Measurements from ENCODE around the gene VPS41. TPM values are rescaled to one million over a fixed set of nuclear protein-coding genes. Genes with fewer than 3 reads are reported as not detected.
A peak's percentile ranks its signal among the peaks of the same experiment; 100 is the strongest.

The VPS41 gene
- polyA plus RNA-seq, 3 donors, result 12.7 to 62.2 (median 56.7) TPM

DNA sequence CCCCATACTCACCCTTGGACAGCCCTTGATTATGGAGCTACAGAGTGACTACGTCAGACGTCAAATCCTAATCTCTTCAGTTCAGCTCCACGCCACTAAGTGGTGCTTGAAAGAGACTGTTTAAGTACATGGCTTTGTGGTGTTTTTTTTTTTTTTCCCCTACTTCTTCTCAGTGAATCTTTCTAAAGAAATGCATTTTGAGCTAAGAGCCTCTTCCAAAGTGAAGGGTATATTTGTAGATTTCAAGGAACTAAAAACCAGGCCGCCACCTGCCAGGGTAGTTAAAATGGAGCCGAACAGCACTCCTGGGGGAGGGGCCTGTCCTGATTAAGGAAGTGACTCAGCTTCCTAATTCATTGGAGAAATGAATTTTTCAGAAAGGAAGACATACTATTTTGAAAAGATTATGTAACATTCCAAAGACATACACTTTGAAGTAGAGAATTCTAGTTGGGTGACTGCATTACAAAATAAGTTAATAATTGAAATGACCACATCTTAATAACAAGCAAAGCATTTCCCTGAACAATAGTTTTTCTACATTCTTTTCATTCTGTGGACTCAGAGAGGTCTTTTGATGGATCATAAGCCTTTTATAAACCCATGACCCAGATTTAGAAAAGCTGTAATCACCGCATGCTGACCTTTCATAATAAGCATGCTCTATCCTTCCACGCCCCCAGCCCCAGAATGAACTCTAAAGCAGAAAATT, 20.6 kb upstream of the VPS41 start:
- Histone ChIP-seq H3K9me3 (replicated peaks in 1 of 2; ENCODE audit: control insufficient read depth in 1 of 2, insufficient read depth in 1 of 2, low read length in 2 of 2) (no peaks in the 10 kb centered on the region), H3K4me3 (replicated peaks in 1 of 3; ENCODE audit: low read depth in 2 of 3, low read length in 3 of 3) (peak overlapping the region in 1 of 3 experiments; percentile 4), H3K4me2 (replicated peaks; ENCODE audit: extremely low read depth, low read length, poor library complexity, severe bottlenecking) (no peak overlapping the region), H3K9ac (ENCODE audit: insufficient read depth, low read length, poor library complexity, severe bottlenecking) (no peak overlapping the region), H3K27me3 (ENCODE audit: control insufficient read depth in 2 of 2, insufficient read depth in 2 of 2, low read length in 2 of 2) (no peaks in the 10 kb centered on the region), H4K20me1 (ENCODE audit: insufficient read depth, low read length) (no peaks in the 10 kb centered on the region), H3K4me1 (ENCODE audit: control insufficient read depth in 1 of 2, insufficient read depth in 2 of 2, low read length in 2 of 2) (peaks cover 28 to 33% of the 10 kb centered on the region in 2 donors), H2AFZ (ENCODE audit: insufficient read depth, low read depth, low read length, poor library complexity, severe bottlenecking) (peak overlapping the region; percentile 47), H3K79me2 (ENCODE audit: insufficient read depth, low read length) (no peaks in the 10 kb centered on the region), H3K27ac (ENCODE audit: low read depth in 1 of 2, low read length in 2 of 2) (peak overlapping the region; percentile 10 to 22), H3K36me3 (replicated peaks in 1 of 2; ENCODE audit: control insufficient read depth in 1 of 2, insufficient read depth in 2 of 2, low read length in 2 of 2) (no peaks in the 10 kb centered on the region)
- H3K27me3 Mint-ChIP-seq (ENCODE audit: low read depth in 3 of 3), result peaks cover 0 to 4% (median 1%) of the 10 kb centered on the region in 3 donors
- H3K9me3 Mint-ChIP-seq, result peaks cover 2 to 8% (median 6%) of the 10 kb centered on the region in 7 donors
- peak; percentile 23 to 56 (median 50) for DNase-seq
- peaks cover 35% of the 10 kb centered on the region for H3K4me1 Mint-ChIP-seq
- TF ChIP-seq, protein P1, sequence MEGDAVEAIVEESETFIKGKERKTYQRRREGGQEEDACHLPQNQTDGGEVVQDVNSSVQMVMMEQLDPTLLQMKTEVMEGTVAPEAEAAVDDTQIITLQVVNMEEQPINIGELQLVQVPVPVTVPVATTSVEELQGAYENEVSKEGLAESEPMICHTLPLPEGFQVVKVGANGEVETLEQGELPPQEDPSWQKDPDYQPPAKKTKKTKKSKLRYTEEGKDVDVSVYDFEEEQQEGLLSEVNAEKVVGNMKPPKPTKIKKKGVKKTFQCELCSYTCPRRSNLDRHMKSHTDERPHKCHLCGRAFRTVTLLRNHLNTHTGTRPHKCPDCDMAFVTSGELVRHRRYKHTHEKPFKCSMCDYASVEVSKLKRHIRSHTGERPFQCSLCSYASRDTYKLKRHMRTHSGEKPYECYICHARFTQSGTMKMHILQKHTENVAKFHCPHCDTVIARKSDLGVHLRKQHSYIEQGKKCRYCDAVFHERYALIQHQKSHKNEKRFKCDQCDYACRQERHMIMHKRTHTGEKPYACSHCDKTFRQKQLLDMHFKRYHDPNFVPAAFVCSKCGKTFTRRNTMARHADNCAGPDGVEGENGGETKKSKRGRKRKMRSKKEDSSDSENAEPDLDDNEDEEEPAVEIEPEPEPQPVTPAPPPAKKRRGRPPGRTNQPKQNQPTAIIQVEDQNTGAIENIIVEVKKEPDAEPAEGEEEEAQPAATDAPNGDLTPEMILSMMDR (IDR thresholded peaks at IDR 0.05), result no peak
- peaks cover 0 to 5% of the 10 kb centered on the region in 2 donors for H3K36me3 Mint-ChIP-seq
- intact Hi-C loops (cut with micrococcal nuclease), result no loop called here
- peak overlapping the region in 1 of 2 donors; percentile 6 for H3K4me3 Mint-ChIP-seq
- H3K27ac Mint-ChIP-seq, result peak overlapping the region; percentile 38 to 88 (median 66)
- WGBS (ENCODE audit: insufficient coverage), result 90% methylated on average over 2 of the region's 7 CpGs

DNA sequence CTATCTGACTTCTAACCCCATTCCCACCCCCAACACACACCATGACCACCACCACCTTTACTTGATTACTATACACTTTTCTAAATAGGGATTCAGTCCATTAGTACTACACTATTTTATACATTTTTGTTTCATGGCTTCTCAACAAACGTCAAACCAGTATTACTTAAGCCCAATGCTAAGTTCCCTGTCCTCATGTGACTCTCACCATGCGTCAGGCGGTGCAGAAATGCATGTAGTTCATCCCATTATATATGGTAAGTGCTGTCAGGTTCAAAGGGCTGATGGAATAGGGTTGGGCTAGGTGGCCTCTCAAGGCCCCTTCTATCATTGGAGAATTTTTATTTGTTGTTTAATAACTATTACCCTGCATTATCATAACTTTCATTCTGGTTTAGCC, 19.5 kb upstream of the VPS41 start:
- no peaks in the 10 kb centered on the region for H3K36me3 ChIP-seq (replicated peaks in 1 of 2; ENCODE audit: control insufficient read depth in 1 of 2, insufficient read depth in 2 of 2, low read length in 2 of 2)
- intact Hi-C loops (cut with micrococcal nuclease), result no loop called here
- no CpG with 5 or more reads among the region's 3 CpGs for WGBS (ENCODE audit: insufficient coverage)
- peak overlapping the region in 1 of 3 experiments; percentile 55 for H3K4me3 ChIP-seq (replicated peaks in 1 of 3; ENCODE audit: low read depth in 2 of 3, low read length in 3 of 3)
- H3K36me3 Mint-ChIP-seq, result peaks cover 0 to 5% of the 10 kb centered on the region in 2 donors
- H3K79me2 ChIP-seq (ENCODE audit: insufficient read depth, low read length), result no peaks in the 10 kb centered on the region
- peaks cover 28 to 33% of the 10 kb centered on the region in 2 donors for H3K4me1 ChIP-seq (ENCODE audit: control insufficient read depth in 1 of 2, insufficient read depth in 2 of 2, low read length in 2 of 2)
- DNase-seq, result peak in 2 of 3 donors; percentile 27 to 44
- H3K27me3 Mint-ChIP-seq (ENCODE audit: low read depth in 3 of 3), result peaks cover 0 to 1% (median 0%) of the 10 kb centered on the region in 3 donors
- no peaks in the 10 kb centered on the region for H3K9me3 ChIP-seq (replicated peaks in 1 of 2; ENCODE audit: control insufficient read depth in 1 of 2, insufficient read depth in 1 of 2, low read length in 2 of 2)
- H3K4me2 ChIP-seq (replicated peaks; ENCODE audit: extremely low read depth, low read length, poor library complexity, severe bottlenecking), result peak overlapping the region; percentile 53
- H3K27ac ChIP-seq (ENCODE audit: low read depth in 1 of 2, low read length in 2 of 2), result no peak overlapping the region
- H3K4me3 Mint-ChIP-seq, result no peak overlapping the region
- H3K4me1 Mint-ChIP-seq, result peaks cover 35% of the 10 kb centered on the region
- no peaks in the 10 kb centered on the region for H3K27me3 ChIP-seq (ENCODE audit: control insufficient read depth in 2 of 2, insufficient read depth in 2 of 2, low read length in 2 of 2)
- H3K9ac ChIP-seq (ENCODE audit: insufficient read depth, low read length, poor library complexity, severe bottlenecking), result no peak overlapping the region
- no peaks in the 10 kb centered on the region for H4K20me1 ChIP-seq (ENCODE audit: insufficient read depth, low read length)
- peaks cover 2 to 8% (median 6%) of the 10 kb centered on the region in 7 donors for H3K9me3 Mint-ChIP-seq
- H2AFZ ChIP-seq (ENCODE audit: insufficient read depth, low read depth, low read length, poor library complexity, severe bottlenecking), result peak overlapping the region; percentile 56
- H3K27ac Mint-ChIP-seq, result peak overlapping the region in 1 of 7 donors; percentile 43
- TF ChIP-seq, protein P1 (IDR thresholded peaks at IDR 0.05), result no peak

All from CD14-positive monocyte (primary cell).